Measurements from ENCODE around the gene TRPC4. TPM values are rescaled to one million over a fixed set of nuclear protein-coding genes. Genes with fewer than 3 reads are reported as not detected.

The TRPC4 gene
- total and polyA plus RNA-seq, 2 donors (not counting 3 experiments of a cell fraction or from before 2014, with no cell fraction given), result 0.04 to 0.64 TPM

DNA sequence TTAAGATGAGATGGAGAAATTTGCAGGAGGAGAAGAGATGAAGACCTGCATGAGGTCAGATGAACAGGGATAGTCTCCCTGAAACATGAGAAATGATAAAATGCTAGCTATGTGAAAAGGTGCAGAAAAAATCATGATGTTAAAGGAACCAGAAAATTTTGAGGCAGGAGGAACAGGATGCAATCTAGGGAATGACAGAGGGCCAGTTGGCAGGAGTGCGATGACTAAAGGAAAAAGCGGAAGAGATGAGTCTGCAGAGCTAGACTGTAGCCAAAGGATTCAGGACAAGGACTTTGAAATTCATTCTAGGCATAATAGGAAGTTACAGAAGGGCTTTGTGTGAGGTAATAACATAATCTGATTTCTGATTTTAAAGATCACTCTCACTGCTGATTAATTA is 77.9 kb downstream of the TRPC4 start:
- CTCF ChIA-PET, result interaction anchor here (0.9 kb wide), 1 partner anchor 78 kb away, joined by 3 read pairs; no protein-coding TSS in a partner anchor
- no peaks in the 10 kb centered on the region for H3K36me3 ChIP-seq (ENCODE audit: control insufficient read depth in 2 of 2, extremely low read depth in 1 of 2, insufficient read depth in 2 of 2, low read length in 2 of 2)
- no peak overlapping the region for H3K9ac ChIP-seq (replicated peaks; ENCODE audit: extremely low read depth, insufficient read depth, low read length)
- no peak for DNase-seq (ENCODE audit: low read depth, low spot score)
- no peak for FAIRE-seq
- H3K9me1 ChIP-seq (replicated peaks; ENCODE audit: control insufficient read depth, extremely low read depth, insufficient read depth, low read length), result no peaks in the 10 kb centered on the region
- H3K4me2 ChIP-seq (ENCODE audit: insufficient read depth, low read length), result no peak overlapping the region
- dilution Hi-C loops (cut with MboI; ENCODE audit: extremely low pct_ligation_motif_present, low sequenced_read_pairs) (no loop called here), intact Hi-C loops (cut with micrococcal nuclease) (no loop called here)
- POLR2A ChIA-PET, result no interaction called here
- H3K27me3 ChIP-seq (ENCODE audit: control insufficient read depth in 2 of 2, insufficient read depth in 2 of 2, low read length in 2 of 2), result no peaks in the 10 kb centered on the region
- no peaks in the 10 kb centered on the region for H3K9me3 ChIP-seq (replicated peaks; ENCODE audit: control insufficient read depth, insufficient read depth, low read length)
- no peaks in the 10 kb centered on the region for H3K79me2 ChIP-seq (ENCODE audit: control insufficient read depth, insufficient read depth, low read length)
- TF ChIP-seq POLR2A (IDR thresholded peaks at IDR 0.05; ENCODE audit: low read depth, low read length) (no peak), FOS (IDR thresholded peaks at IDR 0.05; ENCODE audit: borderline replicate concordance, insufficient read depth, low read length) (no peak), JUN (IDR thresholded peaks at IDR 0.05; ENCODE audit: borderline replicate concordance, insufficient read depth, insufficient read length, low read depth) (no peak), MYC (IDR thresholded peaks at IDR 0.05; ENCODE audit: low read depth, low read length) (no peak), POLR2AphosphoS5 (IDR thresholded peaks at IDR 0.05; ENCODE audit: insufficient read depth, low read depth, low read length) (no peak), EZH2 (IDR thresholded peaks at IDR 0.05; ENCODE audit: borderline replicate concordance, low read depth, low read length, severe bottlenecking) (no peak), CTCF (IDR thresholded peaks at IDR 0.05; ENCODE audit: extremely low read depth in 1 of 2, insufficient read depth in 1 of 2, low read depth in 1 of 2, low read length in 2 of 2) (no peak), GATA2 (IDR thresholded peaks at IDR 0.05; ENCODE audit: insufficient read depth, insufficient read length, low read depth, low read length) (no peak)
- TF ChIP-seq, protein P1, sequence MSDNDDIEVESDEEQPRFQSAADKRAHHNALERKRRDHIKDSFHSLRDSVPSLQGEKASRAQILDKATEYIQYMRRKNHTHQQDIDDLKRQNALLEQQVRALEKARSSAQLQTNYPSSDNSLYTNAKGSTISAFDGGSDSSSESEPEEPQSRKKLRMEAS (IDR thresholded peaks at IDR 0.05; ENCODE audit: insufficient read depth, insufficient read length), result no peak
- no peak overlapping the region for H2AFZ ChIP-seq (ENCODE audit: low read depth, low read length)
- H3K27ac ChIP-seq (ENCODE audit: insufficient read depth, low read depth, low read length), result no peak overlapping the region
- H4K20me1 ChIP-seq (replicated peaks; ENCODE audit: control insufficient read depth, extremely low read depth, insufficient read depth, low read length), result no peaks in the 10 kb centered on the region
- no TSS peak for BruUV-seq (replicated peaks)
- no peaks in the 10 kb centered on the region for H3K4me1 ChIP-seq (ENCODE audit: control insufficient read depth, extremely low read depth, insufficient read depth, low read length)
- no peak overlapping the region for H3K4me3 ChIP-seq (replicated peaks in 1 of 3; ENCODE audit: insufficient read depth in 1 of 3, low read depth in 1 of 3, low read length in 3 of 3)

Measured in endothelial cell of umbilical vein (primary cell).